GM12878 (cell line): ENCODE data around the gene MRPS5. TPM values are rescaled to one million over a fixed set of nuclear protein-coding genes. Genes with fewer than 3 reads are reported as not detected.

Experiments used
- ATAC-seq: fragments of 200-7000 bp; cut with Tn5 transposase; 3 replicates; pipeline ENCODE4 v1.9.1; 2020; ENCODE audit warnings: mild to moderate bottlenecking, moderate library complexity
- BruUV-seq: library from RNA; stranded (reverse); fragments of 400-500 nt; replicated peaks from 2 replicates; lab custom pipeline; 2021; lab: Mats Ljungman, UMichigan
- CTCF ChIA-PET: fragments of 300-600 bp; sonication (Branson Sonifier 250); formaldehyde crosslinking; extraction: SDS; loops from one replicate; lab custom pipeline; 2021; ENCODE audit warnings: inconsistent platforms; lab: Yijun Ruan, JAX
- POLR2A ChIA-PET: fragments of 350-600 bp; formaldehyde crosslinking; extraction: SDS; loops from one replicate; lab custom pipeline; 2021; ENCODE audit warnings: inconsistent platforms; lab: Charles Lee
- RAD21 ChIA-PET: fragments of 300-600 bp; sonication (Branson Sonifier 250); formaldehyde crosslinking; loops from one replicate; lab custom pipeline; 2023; ENCODE audit warnings: antibody characterized with exemption; ENCODE audit not compliant: unreplicated experiment; lab: Charles Lee
- SMC1A ChIA-PET: fragments of 300-600 bp; sonication (Branson Sonifier 250); formaldehyde crosslinking; loops from one replicate; lab custom pipeline; 2023; ENCODE audit not compliant: unreplicated experiment, uncharacterized antibody; lab: Charles Lee
- DNase-seq: peaks from one replicate; pipeline ENCODE4 v3.0.0-alpha.2; 2011; ENCODE audit warnings: low read depth, low spot score
- FAIRE-seq: peaks from 3 replicates; lab custom pipeline; 2011; peaks lifted over from hg19 to GRCh38; lab: Jason Lieb, UNC
- H2AFZ ChIP-seq: 2 replicates; pipeline ENCODE4 v1.6.0; 2011; ENCODE audit warnings: low read depth, low read length, control low read depth; ENCODE audit not compliant: control insufficient read depth
- H3K27ac ChIP-seq: 2 replicates; pipeline ENCODE4 v1.5.1; 2011; ENCODE audit warnings: control low read depth; ENCODE audit not compliant: control insufficient read depth, insufficient read depth
- H3K27me3 ChIP-seq, 2 experiments: replicated peaks in 1 of 2; 2 replicates each; pipeline versions ENCODE4 v1.6.0 to v1.6.1; 2011; ENCODE audit warnings: low read length in 1 of 2; ENCODE audit not compliant: control insufficient read depth in 2 of 2, insufficient read depth in 2 of 2
- H3K36me3 ChIP-seq, 2 experiments: 2 replicates each; pipeline ENCODE4 v1.5.1; 2011; ENCODE audit warnings: low read length in 1 of 2; ENCODE audit not compliant: control insufficient read depth in 2 of 2, insufficient read depth in 2 of 2
- H3K4me1 ChIP-seq: 2 replicates; pipeline ENCODE4 v1.6.1; 2011; ENCODE audit warnings: mild to moderate bottlenecking, low read length, moderate library complexity, mixed read lengths; ENCODE audit not compliant: control insufficient read depth, insufficient read depth
- H3K4me2 ChIP-seq: 2 replicates; pipeline ENCODE4 v1.6.0; 2011; ENCODE audit warnings: control low read depth; ENCODE audit not compliant: control insufficient read depth, insufficient read depth
- H3K4me3 ChIP-seq: fragments of 200-600 bp; sonication (generic); 2 replicates; pipeline ENCODE4 v1.5.1; 2016
- H3K79me2 ChIP-seq: 2 replicates; pipeline ENCODE4 v1.6.0; 2011; ENCODE audit warnings: low read length; ENCODE audit not compliant: control insufficient read depth, insufficient read depth
- H3K9ac ChIP-seq: 2 replicates; pipeline ENCODE4 v1.8.0; 2011; ENCODE audit warnings: low read length, control low read depth, mixed read lengths; ENCODE audit not compliant: control insufficient read depth, insufficient read depth
- H3K9me3 ChIP-seq: replicated peaks from 3 replicates; pipeline ENCODE4 v1.5.1; 2011; ENCODE audit warnings: mild to moderate bottlenecking, low read length; ENCODE audit not compliant: control insufficient read depth, insufficient read depth
- H4K20me1 ChIP-seq: 2 replicates; pipeline ENCODE4 v1.6.0; 2011; ENCODE audit not compliant: control insufficient read depth, insufficient read depth
- ATF3 ChIP-seq: IDR thresholded peaks from 2 replicates; pipeline ENCODE4 v1.6.1; 2011; ENCODE audit warnings: low read depth, mild to moderate bottlenecking, low read length, moderate library complexity, borderline replicate concordance; ENCODE audit errors: extremely low read depth
- E2F8 ChIP-seq: fragments of 450-650 bp; IDR thresholded peaks from 2 replicates; pipeline ENCODE4 v1.6.1; 2018; ENCODE audit warnings: mild to moderate bottlenecking, low read depth, moderate library complexity; ENCODE audit not compliant: partially characterized antibody
- JUND ChIP-seq: IDR thresholded peaks from 2 replicates; pipeline ENCODE4 v1.6.1; 2012; ENCODE audit warnings: low read depth, mild to moderate bottlenecking, low read length, improper control_type of control experiment, moderate library complexity
- LARP7 ChIP-seq: fragments of 450-650 bp; IDR thresholded peaks from 2 replicates; pipeline ENCODE4 v1.6.1; 2017; ENCODE audit warnings: mild to moderate bottlenecking
- MLLT1 ChIP-seq: fragments of 450-650 bp; IDR thresholded peaks from 2 replicates; pipeline ENCODE4 v1.6.1; 2016; ENCODE audit warnings: mild to moderate bottlenecking
- MTA2 ChIP-seq: fragments of 450-650 bp; IDR thresholded peaks from 2 replicates; pipeline ENCODE4 v1.6.1; 2016; ENCODE audit warnings: low read depth, mild to moderate bottlenecking, moderate library complexity
- ZNF217 ChIP-seq: fragments of 450-650 bp; IDR thresholded peaks from 2 replicates; pipeline ENCODE4 v1.6.1; 2017; ENCODE audit warnings: antibody characterized with exemption, mild to moderate bottlenecking
- ZZZ3 ChIP-seq: IDR thresholded peaks from 2 replicates; pipeline ENCODE4 v1.6.1; 2011; ENCODE audit warnings: low read depth; ENCODE audit not compliant: control insufficient read depth, insufficient read length
- WGBS: methylation state at CpG from one replicate; pipeline ENCODE4 v1.1.6; 2016; ENCODE audit warnings: low lambda C conversion rate; ENCODE audit not compliant: insufficient replicate concordance, insufficient coverage; ENCODE audit errors: missing lambda C conversion rate; 5-methylcytosine and 5-hydroxymethylcytosine counted together
- in situ Hi-C: fragments of 300-500 bp; cut with MboI; formaldehyde crosslinking; loops from 9 replicates; pipeline ENCODE4 v1.14.3; 2018; ENCODE audit warnings: mixed read lengths
- intact Hi-C: fragments of 100-400 bp; cut with micrococcal nuclease; formaldehyde crosslinking; loops from one replicate; pipeline ENCODE4 v1.14.2; 2022; ENCODE audit not compliant: unreplicated experiment
- polyA plus RNA-seq, 11 experiments: library from polyadenylated mRNA; depleted of rRNA in 4 of 11; unstranded in 6 of 11; stranded (reverse) in 5 of 11; fragments of >200 nt; fragmentation: Nextera tagmentation in 4 of 11; fragmentation: Illumina TruSeq in 1 of 11; extraction: Ambion mirVana in 4 of 11; extraction: Trizol in 1 of 11; gene quantifications; 1 replicate in 1 of 11; 2 replicates in 10 of 11; pipeline versions ENCODE4 v1.2.1 to v1.2.3, GENCODE V29; 2011 to 2016; ENCODE audit warnings: inconsistent platforms in 2 of 11, missing spikeins in 2 of 11, low read depth in 1 of 11
- total RNA-seq, 4 experiments: library from RNA; depleted of rRNA in 3 of 4; stranded (reverse); fragments of >200 nt in 3 of 4; fragmentation: Illumina TruSeq in 1 of 4; extraction: Trizol in 1 of 4; gene quantifications; 2 replicates each; pipeline versions ENCODE4 v1.2.1 to v1.2.3, GENCODE V29; 2013 to 2021
- TF ChIP-seq, protein P1 (sequence below): fragments of 450-650 bp; IDR thresholded peaks from 2 replicates; pipeline ENCODE4 v1.6.1; 2016; ENCODE audit warnings: mild to moderate bottlenecking, moderate library complexity, borderline replicate concordance
- TF ChIP-seq, protein P2 (sequence below): IDR thresholded peaks from 2 replicates; pipeline ENCODE4 v1.6.1; 2012; ENCODE audit warnings: low read depth, low read length, improper control_type of control experiment

The MRPS5 gene
- total and polyA plus RNA-seq, 10 of the 15 experiments (the other 5 are each of a cell fraction or from before 2014, with no cell fraction given) = 54.8 to 93.0 (median 76.3) TPM

DNA sequence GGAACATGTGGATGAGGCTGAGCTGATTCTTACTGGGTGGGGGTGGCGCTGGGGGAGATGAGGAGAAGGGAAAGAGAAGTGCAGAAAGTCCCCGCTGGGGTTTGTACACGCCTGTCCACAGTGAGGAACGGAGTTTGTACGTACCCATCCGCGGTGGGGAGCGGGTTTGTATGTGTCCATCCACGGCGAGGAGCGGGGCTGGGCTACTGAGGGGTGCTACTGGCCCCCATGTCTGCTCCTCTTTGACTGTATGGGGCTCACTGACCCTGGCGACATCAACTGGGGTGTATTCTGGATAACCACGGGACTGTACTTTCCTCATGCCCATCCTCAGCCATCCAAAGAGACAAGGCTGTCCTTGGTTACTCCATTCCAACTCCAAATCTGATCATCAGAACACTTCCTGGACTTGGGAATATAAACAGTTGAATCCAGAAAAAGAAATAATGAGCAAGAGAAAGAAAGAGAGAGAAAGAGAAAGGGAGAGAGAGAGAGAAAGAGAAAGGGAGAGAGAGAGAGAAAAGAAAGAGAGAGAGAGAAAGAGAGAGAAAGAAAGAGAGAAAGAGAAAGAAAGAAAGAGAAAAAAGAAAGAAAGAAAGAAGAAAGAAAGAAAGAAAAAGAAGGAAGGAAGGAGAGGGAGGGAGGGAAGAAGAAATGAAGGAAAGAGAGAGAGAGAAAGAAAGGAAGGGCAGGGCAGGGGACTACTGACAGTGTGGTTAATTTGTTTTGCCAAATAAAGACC is 75.1 kb downstream of the MRPS5 start (continued):
- TF ChIP-seq ZNF217 = no peak
- no peak for TF ChIP-seq E2F8

GRCh38 chr2:95044601-95045000 is 77.0 kb downstream of the MRPS5 start:
- no peak for ATAC-seq
- no peak for FAIRE-seq
- TF ChIP-seq ZZZ3 (no peak), LARP7 (no peak), ATF3 (no peak), MLLT1 (no peak), JUND (no peak), MTA2 (no peak)
- TF ChIP-seq, protein P1, sequence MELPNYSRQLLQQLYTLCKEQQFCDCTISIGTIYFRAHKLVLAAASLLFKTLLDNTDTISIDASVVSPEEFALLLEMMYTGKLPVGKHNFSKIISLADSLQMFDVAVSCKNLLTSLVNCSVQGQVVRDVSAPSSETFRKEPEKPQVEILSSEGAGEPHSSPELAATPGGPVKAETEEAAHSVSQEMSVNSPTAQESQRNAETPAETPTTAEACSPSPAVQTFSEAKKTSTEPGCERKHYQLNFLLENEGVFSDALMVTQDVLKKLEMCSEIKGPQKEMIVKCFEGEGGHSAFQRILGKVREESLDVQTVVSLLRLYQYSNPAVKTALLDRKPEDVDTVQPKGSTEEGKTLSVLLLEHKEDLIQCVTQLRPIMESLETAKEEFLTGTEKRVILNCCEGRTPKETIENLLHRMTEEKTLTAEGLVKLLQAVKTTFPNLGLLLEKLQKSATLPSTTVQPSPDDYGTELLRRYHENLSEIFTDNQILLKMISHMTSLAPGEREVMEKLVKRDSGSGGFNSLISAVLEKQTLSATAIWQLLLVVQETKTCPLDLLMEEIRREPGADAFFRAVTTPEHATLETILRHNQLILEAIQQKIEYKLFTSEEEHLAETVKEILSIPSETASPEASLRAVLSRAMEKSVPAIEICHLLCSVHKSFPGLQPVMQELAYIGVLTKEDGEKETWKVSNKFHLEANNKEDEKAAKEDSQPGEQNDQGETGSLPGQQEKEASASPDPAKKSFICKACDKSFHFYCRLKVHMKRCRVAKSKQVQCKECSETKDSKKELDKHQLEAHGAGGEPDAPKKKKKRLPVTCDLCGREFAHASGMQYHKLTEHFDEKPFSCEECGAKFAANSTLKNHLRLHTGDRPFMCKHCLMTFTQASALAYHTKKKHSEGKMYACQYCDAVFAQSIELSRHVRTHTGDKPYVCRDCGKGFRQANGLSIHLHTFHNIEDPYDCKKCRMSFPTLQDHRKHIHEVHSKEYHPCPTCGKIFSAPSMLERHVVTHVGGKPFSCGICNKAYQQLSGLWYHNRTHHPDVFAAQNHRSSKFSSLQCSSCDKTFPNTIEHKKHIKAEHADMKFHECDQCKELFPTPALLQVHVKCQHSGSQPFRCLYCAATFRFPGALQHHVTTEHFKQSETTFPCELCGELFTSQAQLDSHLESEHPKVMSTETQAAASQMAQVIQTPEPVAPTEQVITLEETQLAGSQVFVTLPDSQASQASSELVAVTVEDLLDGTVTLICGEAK = no peak
- TF ChIP-seq, protein P2, sequence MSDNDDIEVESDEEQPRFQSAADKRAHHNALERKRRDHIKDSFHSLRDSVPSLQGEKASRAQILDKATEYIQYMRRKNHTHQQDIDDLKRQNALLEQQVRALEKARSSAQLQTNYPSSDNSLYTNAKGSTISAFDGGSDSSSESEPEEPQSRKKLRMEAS = no peak
- H3K9ac ChIP-seq = no peak overlapping the region
- no peak overlapping the region for H3K4me2 ChIP-seq
- no peak overlapping the region for H3K27ac ChIP-seq
- peaks cover 57% of the 10 kb centered on the region for H3K4me1 ChIP-seq
- ChIA-PET POLR2A (interaction anchor here (1.0 to 1.9 kb wide), 2 partner anchors 9 to 19 kb away, joined by 3 to 11 read pairs; no protein-coding TSS in a partner anchor), RAD21 (interaction anchor here (0.8 to 4.2 kb wide), 4 partner anchors 9 to 34 kb away, joined by 4 to 40 read pairs (median 30); no protein-coding TSS in a partner anchor), CTCF (interaction anchor here (1.9 to 5.2 kb wide), 3 partner anchors 10 to 31 kb away, joined by 5 to 58 read pairs (median 47); no protein-coding TSS in a partner anchor), SMC1A (interaction anchor here (0.9 to 4.6 kb wide), 5 partner anchors 9 to 22 kb away, joined by 3 to 44 read pairs (median 10); no protein-coding TSS in a partner anchor)
- in situ Hi-C loops = no loop called here
- H3K79me2 ChIP-seq = no peaks in the 10 kb centered on the region
- no peaks in the 10 kb centered on the region for H3K27me3 ChIP-seq
- DNase-seq = no peak
- H2AFZ ChIP-seq = no peak overlapping the region; the same call in 1 of the 2 replicates
- H4K20me1 ChIP-seq = no peaks in the 10 kb centered on the region
- no peak overlapping the region for H3K4me3 ChIP-seq
- no peaks in the 10 kb centered on the region for H3K36me3 ChIP-seq
- no peaks in the 10 kb centered on the region for H3K9me3 ChIP-seq
- intact Hi-C loops = loop anchor here (5.0 kb wide), 1 partner anchor 33 kb away; no protein-coding TSS in a partner anchor
- no TSS peak for BruUV-seq
- 79% methylated on average over 5 of the region's 5 CpGs for WGBS
